ENCODE data around the gene WDR77. TPM values are rescaled to one million over a fixed set of nuclear protein-coding genes. Genes with fewer than 3 reads are reported as not detected.

The WDR77 gene
- total and polyA plus RNA-seq, 9 of the 15 experiments (the other 6 are each of a cell fraction or from before 2014, with no cell fraction given), result 20.6 to 160 (median 75.3) TPM

GRCh38 chr1:111439461-111440351 is 9.3 kb downstream of the WDR77 start (continued):
- TF ChIP-seq ZBTB40 (IDR thresholded peaks at IDR 0.05) (peak; percentile 46; the same call in 1 of the 2 replicates), ZBTB40 (CRISPR knock-in tag; IDR thresholded peaks at IDR 0.05) (no peak), STAG1 (CRISPR knock-in tag; IDR thresholded peaks at IDR 0.05; ENCODE audit: borderline replicate concordance) (no peak), TEAD4 (IDR thresholded peaks at IDR 0.05; ENCODE audit: low read length) (peak; percentile 64), TEAD4 (CRISPR knock-in tag; IDR thresholded peaks at IDR 0.05; ENCODE audit: borderline replicate concordance) (no peak), ID3 (CRISPR knock-in tag; IDR thresholded peaks at IDR 0.05) (no peak), ID3 (tag; IDR thresholded peaks at IDR 0.05) (no peak), FOSL1 (tag; conservative IDR thresholded peaks at IDR 0.05) (0 out of 2 replicates have a peak, but pooled peaks have one; percentile 16), ZNF584 (CRISPR knock-in tag; IDR thresholded peaks at IDR 0.05; ENCODE audit: low read depth) (no peak), ZNF175 (CRISPR knock-in tag; IDR thresholded peaks at IDR 0.05; ENCODE audit: low read depth) (peak; percentile 71), PTTG1 (tag; IDR thresholded peaks at IDR 0.05; ENCODE audit: low read depth) (no peak), ZNF785 (CRISPR knock-in tag; IDR thresholded peaks at IDR 0.05) (no peak), SMARCE1 (IDR thresholded peaks at IDR 0.05) (peak; percentile 72), ZFP30 (CRISPR knock-in tag; IDR thresholded peaks at IDR 0.05; ENCODE audit: borderline replicate concordance) (no peak), SOX6 (IDR thresholded peaks at IDR 0.05) (peak; percentile 79), BRD9 (IDR thresholded peaks at IDR 0.05; ENCODE audit: low read depth, partially characterized antibody) (no peak)
- TF ChIP-seq, protein P1, sequence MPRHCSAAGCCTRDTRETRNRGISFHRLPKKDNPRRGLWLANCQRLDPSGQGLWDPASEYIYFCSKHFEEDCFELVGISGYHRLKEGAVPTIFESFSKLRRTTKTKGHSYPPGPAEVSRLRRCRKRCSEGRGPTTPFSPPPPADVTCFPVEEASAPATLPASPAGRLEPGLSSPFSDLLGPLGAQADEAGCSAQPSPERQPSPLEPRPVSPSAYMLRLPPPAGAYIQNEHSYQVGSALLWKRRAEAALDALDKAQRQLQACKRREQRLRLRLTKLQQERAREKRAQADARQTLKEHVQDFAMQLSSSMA (CRISPR knock-in tag; IDR thresholded peaks at IDR 0.05), result no peak
